Measurements from ENCODE around the gene SIRPB2.
"Not testable (repeated sequence)": the region's sequence is repeated elsewhere in the genome, so short reads cannot be mapped to it uniquely, and the experiment has no call there.

SIRPB2 gene

DNA sequence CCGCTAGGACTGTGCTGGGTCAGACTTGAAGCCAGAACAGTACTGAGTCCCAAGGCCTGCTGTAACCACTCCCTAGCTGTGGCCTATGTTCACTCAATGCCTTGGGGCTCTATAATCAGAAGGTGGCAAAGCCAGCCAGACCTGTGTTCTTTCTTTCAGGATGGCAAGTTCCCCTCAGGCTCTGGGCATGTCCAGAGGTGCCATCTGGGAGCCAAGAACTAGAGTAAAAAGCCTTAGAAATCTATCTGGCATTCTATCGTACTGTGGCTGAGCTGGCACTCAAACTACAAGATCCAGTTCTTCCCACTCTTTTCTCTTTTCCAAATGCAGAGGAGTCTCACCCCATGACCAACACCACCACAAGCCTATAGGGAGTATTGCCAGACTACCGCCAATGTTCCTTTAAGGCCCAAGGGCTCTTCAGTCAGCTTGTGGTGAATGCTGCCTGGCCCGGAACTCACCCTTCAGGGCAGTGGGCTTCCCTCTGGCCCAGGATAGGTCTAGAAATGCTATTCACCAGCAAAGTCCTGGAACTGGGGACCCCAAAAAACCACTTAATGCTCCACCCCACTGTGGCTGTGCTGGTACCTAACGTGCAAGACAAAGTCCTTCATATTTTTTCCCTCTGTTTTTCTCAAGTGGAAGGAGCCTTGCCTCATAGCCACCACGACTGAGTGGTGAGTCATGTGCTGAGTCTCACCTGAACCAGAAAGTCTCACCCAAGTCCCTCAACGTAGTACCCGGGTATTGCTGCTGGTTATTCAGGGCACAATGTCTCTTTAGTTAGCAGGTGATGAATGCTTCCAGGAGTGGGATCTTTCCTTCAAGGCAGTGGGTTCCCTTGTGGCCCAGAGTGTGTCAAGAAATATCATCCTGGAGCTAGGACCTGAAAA lies 8.6 kb upstream of the SIRPB2 start:
- DNase-seq, result no peak

- DNase-seq, result not testable (repeated sequence)
Measured at GRCh38 chr20:1497371-1497770, 6.2 kb upstream of the SIRPB2 start.

- no peak for DNase-seq
Measured at GRCh38 chr20:1496930-1497329, 5.7 kb upstream of the SIRPB2 start.

DNA sequence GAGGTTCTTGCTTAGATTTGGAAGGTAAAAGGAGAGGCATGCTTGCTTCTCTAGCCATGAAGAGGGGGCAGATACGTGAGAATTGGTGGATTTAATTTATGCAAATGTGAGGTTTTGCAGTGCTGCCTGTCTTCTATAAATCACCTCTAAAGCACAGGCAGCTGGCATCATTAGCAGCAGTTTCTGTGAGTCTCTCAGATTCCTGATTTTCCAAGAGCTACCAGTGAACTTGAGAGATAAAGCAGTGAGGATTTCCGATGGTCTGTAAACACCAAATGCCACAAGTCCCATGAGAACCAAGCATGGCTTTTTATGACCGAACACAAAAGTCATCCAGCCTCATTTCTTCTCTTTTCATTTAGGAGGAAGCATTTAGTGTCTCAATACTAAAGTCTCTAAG lies 3.2 kb upstream of the SIRPB2 start:
- no peak for DNase-seq

- no peak for DNase-seq
Measured at GRCh38 chr20:1493536-1493935, 2.3 kb upstream of the SIRPB2 start.

DNA sequence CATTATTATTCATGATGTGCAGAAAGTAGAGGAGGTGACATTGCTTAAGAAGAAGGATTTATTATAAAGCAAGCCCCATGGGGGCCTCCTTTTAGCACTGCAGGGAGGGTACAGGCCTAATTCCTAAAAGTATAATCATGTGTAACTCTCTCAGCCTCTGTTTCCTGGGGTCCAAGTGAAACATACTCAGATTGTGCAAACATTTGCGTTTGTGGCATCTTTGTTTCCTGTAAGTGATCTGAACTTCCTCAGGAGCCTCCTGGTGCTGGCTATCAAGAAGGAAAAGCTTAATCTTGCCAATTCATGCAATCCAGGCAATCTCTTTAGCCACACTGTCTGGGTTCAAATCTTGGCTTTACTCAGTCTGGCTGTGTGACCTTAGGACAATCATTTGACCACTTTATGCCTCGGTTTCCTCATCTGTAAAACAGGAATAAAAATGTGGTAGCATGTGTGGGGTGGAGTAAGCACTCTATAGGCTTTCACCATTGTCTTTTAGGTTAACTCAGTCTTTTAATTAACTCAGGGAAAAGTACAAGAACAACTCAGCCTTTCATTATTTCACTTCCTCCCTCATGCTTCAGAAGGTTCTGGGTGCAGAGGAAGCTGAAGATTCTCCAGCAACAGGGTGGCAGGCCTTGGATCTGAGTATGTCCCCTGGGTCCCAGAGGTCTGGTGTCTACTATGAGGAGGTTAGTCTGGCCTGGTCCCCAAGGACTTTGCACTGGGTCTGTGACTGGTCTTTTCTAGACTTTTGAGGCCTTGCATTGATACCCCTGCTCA lies 831 bp upstream of the SIRPB2 start:
- DNase-seq, result no peak

GRCh38 chr20:1490643-1491195 lies 501 bp downstream of the SIRPB2 start:
- DNase-seq, result no peak

DNA sequence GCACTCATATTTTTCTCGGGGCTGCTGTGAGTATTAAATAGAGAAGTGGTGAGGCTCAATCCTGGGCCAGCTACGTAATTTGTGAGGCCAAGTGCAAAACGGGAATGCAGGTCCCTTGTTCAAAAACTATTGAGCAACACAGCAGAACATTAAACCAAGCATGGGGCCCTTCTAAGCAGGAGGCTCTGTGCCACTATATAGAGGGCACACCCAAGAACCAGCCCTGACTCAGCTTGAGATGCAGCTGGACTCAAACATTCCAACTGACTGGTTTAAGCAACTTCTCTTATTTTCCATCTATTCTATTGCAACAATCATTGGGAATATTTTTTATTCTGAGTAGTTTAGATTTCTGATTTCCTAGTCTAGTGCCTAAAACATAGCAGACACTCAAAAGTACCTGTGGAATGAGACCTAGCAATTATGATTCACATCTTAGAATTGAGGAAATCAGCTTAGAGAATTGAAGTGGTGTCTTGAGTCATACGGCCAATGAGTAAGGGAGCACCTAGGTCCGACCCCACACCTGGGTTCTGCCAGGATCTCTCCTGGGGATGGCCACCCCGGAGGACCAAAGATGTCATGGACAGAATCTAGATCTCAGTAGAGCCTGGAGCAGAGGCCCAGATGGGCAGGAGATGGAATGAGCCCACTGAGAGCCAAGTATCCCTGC lies 1.3 kb downstream of the SIRPB2 start:
- no peak for DNase-seq

- DNase-seq, result no peak
Measured at GRCh38 chr20:1489325-1489724, 1.9 kb downstream of the SIRPB2 start.

DNA sequence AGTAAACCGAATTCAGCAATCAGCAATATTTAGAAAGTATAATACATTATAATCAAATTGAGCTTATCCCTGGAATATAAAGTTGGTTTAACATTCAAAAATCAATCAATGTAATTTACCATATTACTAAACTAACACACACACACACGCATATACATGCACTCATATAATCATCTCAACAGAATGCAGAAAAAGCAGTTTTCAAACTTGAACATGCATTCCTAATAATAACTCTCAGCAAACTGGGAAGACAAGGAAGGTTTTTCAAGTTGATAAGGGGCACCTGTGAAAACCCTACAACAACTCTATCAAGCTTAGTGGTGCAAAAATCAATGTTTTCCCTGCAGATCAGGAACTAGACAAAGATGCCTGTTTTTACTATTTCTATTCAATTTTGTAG lies 4.7 kb downstream of the SIRPB2 start:
- no peak for DNase-seq

DNA sequence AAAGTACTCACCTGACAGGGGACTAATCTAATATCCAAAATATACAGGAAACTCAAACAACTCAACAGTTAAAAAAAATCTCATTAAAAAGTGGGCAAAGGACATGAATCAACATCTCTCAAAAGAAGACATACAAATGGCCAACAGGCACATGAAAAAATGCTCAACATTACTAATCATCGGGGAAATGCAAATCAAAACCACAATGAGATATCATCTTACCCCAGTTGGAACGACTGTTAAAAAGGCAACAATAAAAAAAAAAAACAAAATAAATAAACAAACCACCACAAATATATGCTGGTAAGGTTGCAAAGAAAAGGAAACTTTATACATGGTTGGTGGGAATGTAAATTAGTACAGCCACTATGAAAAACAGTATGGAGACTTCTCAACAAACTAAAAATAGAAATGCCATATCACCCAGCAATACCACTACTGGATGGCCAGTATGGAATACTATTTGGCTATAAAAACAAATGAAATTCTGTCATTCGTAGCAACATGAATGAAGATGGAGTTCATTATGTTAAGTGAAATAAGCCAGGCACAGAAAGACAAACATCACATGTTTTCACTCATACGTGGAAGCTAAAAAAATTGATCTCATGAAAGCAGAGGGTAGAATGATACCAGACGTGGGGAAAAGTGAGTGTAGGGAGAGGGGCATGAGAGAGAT lies 6.6 kb downstream of the SIRPB2 start:
- no peak for DNase-seq

DNA sequence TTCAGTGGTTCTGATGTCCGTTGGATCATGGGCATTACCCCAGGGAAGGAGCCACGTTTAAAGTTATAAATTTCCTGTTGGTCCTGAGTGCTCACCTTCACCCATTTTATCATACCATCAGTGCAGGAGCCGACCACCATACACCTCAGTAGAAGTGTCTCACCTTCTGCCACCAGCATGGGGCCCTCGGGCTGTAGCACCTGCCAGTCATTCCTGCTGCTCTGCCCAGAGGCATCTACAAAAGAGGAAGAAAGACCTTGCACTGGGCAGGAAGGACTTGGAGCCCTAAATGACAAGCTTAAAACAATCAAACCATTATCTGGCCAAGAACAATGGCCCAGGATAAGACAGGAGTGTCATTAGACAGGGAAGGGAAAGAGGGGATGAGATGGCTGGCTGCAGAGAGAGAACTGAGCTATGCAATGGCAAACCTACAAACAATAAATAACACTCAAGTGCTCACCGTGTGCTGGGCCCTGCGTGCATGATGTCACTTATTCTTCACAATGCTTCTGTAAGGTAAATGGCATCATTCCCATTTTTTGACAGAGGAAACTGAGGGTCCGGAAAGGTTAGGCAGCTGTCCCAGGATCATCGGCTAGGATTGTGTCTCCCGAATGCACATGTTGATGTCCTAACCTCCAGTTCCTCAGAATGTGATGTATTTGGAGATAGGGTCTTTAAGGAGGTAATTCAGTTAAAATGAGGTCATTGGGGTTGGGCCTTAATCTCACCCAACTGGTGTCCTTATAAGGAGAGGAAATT lies 11.2 kb downstream of the SIRPB2 start:
- no peak for DNase-seq

DNA sequence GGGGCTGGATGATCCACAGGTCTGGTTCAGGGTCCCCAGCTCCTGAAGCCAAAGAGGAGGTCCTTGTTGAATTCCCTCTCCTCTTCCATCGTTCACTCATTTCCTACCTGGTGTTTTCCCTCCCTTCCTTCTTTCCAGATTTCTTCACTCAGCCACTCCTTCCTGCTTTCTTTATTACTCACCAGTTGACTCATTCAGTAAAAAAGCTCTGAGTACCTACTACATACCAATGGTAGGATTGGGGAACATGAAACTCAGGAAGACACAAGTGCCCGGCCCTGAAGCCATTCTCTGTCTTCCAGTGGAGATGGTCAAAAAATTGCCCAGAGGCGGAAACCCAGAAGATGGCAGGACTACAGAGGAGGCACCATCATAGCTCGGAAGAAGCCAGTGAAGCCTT lies 12.7 kb downstream of the SIRPB2 start:
- no peak for DNase-seq

- DNase-seq, result no peak
Measured at GRCh38 chr20:1477896-1478490, 13.2 kb downstream of the SIRPB2 start.

- no peak for DNase-seq
Measured at GRCh38 chr20:1474817-1475603, 16.2 kb downstream of the SIRPB2 start.

- no peak for DNase-seq
Measured at GRCh38 chr20:1474325-1474724, 16.9 kb downstream of the SIRPB2 start.

DNA sequence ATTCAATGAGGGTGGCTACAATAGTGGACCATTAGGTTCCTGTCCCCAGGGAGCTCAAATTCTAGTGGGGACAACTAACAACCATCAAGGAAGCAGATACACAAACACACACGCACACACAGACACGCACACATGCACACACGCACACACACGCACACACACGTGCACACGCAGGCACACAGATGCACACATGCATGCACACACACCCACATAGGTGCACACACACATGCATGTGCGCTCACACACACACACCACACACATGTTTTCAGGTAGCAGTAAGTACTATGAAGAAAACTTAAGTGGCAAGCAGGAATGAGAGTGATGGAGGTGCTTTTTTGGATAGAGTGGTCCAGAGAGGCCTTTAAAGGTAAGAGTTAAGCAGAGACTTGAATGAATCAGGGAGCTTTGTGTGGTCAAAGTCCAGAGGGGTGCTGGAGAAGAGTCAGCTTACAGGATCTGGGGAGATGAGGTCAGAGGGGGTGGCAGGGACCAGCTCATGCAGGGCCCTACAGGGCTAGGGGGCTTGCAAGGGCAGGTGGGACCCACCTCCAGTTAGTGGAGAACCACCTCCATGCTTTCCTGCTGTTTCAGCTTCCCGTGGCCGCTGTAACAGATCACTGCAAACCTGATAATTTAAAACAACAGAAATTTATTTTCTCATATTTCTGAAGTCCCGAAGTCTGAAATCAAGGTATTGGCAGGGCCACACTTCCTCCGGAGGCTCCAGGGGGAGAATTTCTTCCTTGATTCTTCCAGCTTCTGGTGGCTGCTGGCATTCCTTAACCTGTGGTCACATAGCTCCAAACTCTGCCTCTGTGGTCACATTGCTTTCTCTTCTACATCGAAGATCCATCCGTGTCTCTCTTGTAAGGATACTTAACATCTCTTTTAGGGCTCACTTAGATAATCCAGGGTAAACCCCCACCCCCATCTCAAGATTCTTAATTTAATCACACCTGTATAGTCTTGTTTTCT lies 17.7 kb downstream of the SIRPB2 start:
- no peak for DNase-seq

DNA sequence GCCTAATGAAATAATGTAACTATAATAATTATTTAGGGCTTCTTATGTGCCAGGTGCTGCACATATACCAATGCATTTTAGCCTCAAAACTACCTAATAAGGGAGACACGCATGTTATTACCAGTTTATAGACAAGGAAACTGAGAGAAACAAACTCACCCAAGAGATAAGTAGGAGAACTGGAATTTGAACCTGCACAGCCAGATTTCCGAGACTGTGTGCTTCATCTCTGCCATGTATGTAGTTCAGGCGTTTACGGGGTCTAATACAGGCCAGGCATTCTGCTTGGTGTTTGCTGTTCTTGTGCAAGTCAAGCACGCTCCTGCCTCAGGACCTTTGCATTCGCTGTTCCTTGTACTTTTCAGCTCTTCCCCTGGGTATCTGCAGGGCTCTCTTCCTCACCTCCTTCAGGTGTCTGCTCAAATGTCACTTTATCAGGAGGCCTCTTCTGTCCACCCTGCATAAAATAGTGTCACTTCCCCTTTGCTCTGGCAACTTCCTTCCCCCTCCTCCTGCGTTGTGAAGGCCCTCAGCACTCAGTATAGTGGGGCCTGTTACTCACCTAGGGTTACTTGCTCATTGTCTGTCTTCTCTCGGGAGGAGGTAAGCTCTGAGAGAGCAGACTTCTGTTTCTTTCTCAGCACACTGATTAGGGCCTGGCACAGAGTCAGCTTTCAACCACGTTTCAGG lies 18.5 kb downstream of the SIRPB2 start:
- DNase-seq, result no peak

GRCh38 chr20:1471242-1471641 lies 20.0 kb downstream of the SIRPB2 start:
- DNase-seq, result no peak
